HepG2 (cell line): Measurements from ENCODE around the gene BIVM. TPM values are rescaled to one million over a fixed set of nuclear protein-coding genes. Genes with fewer than 3 reads are reported as not detected.
A peak's percentile ranks its signal among the peaks of the same experiment; 100 is the strongest.

Source experiments
- ASH2L ChIP-seq: fragments of 300-600, 200-600 bp; sonication (generic); IDR thresholded peaks from 2 replicates; pipeline ENCODE4 v1.7.0; 2017; ENCODE audit warnings: low read depth, mild to moderate bottlenecking, moderate library complexity, mixed read lengths, low read length; ENCODE audit not compliant: insufficient read length
- DMAP1 ChIP-seq: IDR thresholded peaks from 2 replicates; pipeline ENCODE4 v1.6.1; 2016
- HNRNPLL ChIP-seq: fragments of 200-400 bp; formaldehyde crosslinking; IDR thresholded peaks from 2 replicates; pipeline ENCODE4 v1.6.1; 2017; ENCODE audit warnings: mild to moderate bottlenecking, low read depth, low read length; ENCODE audit not compliant: poor library complexity, severe bottlenecking
- MEIS2 ChIP-seq: sonication (generic); formaldehyde crosslinking; IDR thresholded peaks from 2 replicates; pipeline ENCODE4 v1.9.0; 2021; ENCODE audit warnings: mild to moderate bottlenecking, missing genetic modification reagents
- MTERF4 ChIP-seq: sonication (generic); formaldehyde crosslinking; IDR thresholded peaks from 2 replicates; pipeline ENCODE4 v1.8.0; 2023; ENCODE audit warnings: mild to moderate bottlenecking, missing genetic modification reagents
- NFKB2 ChIP-seq: sonication (generic); formaldehyde crosslinking; IDR thresholded peaks from 2 replicates; pipeline ENCODE4 v1.4.0; 2020; ENCODE audit warnings: missing genetic modification reagents, borderline replicate concordance
- POLR2AphosphoS5 ChIP-seq: IDR thresholded peaks from 2 replicates; pipeline ENCODE4 v1.6.1; 2012; ENCODE audit warnings: low read depth, low read length
- POLR2G ChIP-seq: fragments of 200-400 bp; formaldehyde crosslinking; IDR thresholded peaks from 2 replicates; pipeline ENCODE4 v1.6.1; 2018; ENCODE audit warnings: mild to moderate bottlenecking, low read depth, low read length, moderate library complexity
- PRMT3 ChIP-seq: sonication (generic); formaldehyde crosslinking; IDR thresholded peaks from 2 replicates; pipeline ENCODE4 v1.8.1; 2022; ENCODE audit warnings: low read depth, mild to moderate bottlenecking, moderate library complexity, missing genetic modification reagents, borderline replicate concordance
- SAFB2 ChIP-seq: sonication (generic); formaldehyde crosslinking; IDR thresholded peaks from 2 replicates; pipeline ENCODE4 v1.5.1; 2020; ENCODE audit warnings: missing genetic modification reagents, low read depth, mild to moderate bottlenecking, borderline replicate concordance
- SMAD9 ChIP-seq: sonication (generic); formaldehyde crosslinking; IDR thresholded peaks from 2 replicates; pipeline ENCODE4 v1.5.1; 2020; ENCODE audit warnings: mild to moderate bottlenecking, missing genetic modification reagents
- UBTF ChIP-seq: sonication (generic); formaldehyde crosslinking; IDR thresholded peaks from 2 replicates; pipeline ENCODE4 v1.4.0; 2020; ENCODE audit warnings: mild to moderate bottlenecking, missing genetic modification reagents
- ZBTB10 ChIP-seq: sonication (generic); formaldehyde crosslinking; IDR thresholded peaks from 2 replicates; pipeline ENCODE4 v1.4.0; 2020; ENCODE audit warnings: missing genetic modification reagents, borderline replicate concordance
- ZBTB42 ChIP-seq: sonication (generic); formaldehyde crosslinking; IDR thresholded peaks from 2 replicates; pipeline ENCODE4 v1.5.0; 2020; ENCODE audit warnings: mild to moderate bottlenecking, missing genetic modification reagents
- ZIK1 ChIP-seq: sonication (generic); formaldehyde crosslinking; IDR thresholded peaks from 2 replicates; pipeline ENCODE4 v1.5.0; 2020; ENCODE audit warnings: mild to moderate bottlenecking, low read depth, missing genetic modification reagents, borderline replicate concordance
- ZNF205 ChIP-seq: IDR thresholded peaks from 2 replicates; pipeline ENCODE4 v1.6.1; 2018; ENCODE audit warnings: missing biosample characterization, missing genetic modification reagents
- ZNF367 ChIP-seq: sonication (generic); formaldehyde crosslinking; IDR thresholded peaks from 2 replicates; pipeline ENCODE4 v1.4.0; 2020; ENCODE audit warnings: missing genetic modification reagents, borderline replicate concordance
- ZNF430 ChIP-seq: sonication (generic); formaldehyde crosslinking; IDR thresholded peaks from 2 replicates; pipeline ENCODE4 v1.9.0; 2021; ENCODE audit warnings: mild to moderate bottlenecking, missing genetic modification reagents
- ZNF563 ChIP-seq: sonication (generic); formaldehyde crosslinking; IDR thresholded peaks from 2 replicates; pipeline ENCODE4 v1.8.0; 2022; ENCODE audit warnings: mild to moderate bottlenecking, moderate library complexity, missing genetic modification reagents
- ZNF567 ChIP-seq: sonication (generic); formaldehyde crosslinking; IDR thresholded peaks from 2 replicates; pipeline ENCODE4 v1.8.1; 2023; ENCODE audit warnings: mild to moderate bottlenecking, missing genetic modification reagents, borderline replicate concordance
- ZNF577 ChIP-seq: sonication (generic); formaldehyde crosslinking; IDR thresholded peaks from 2 replicates; pipeline ENCODE4 v1.4.0; 2020; ENCODE audit warnings: mild to moderate bottlenecking, low read depth, missing genetic modification reagents, borderline replicate concordance
- ZNF746 ChIP-seq: sonication (generic); formaldehyde crosslinking; IDR thresholded peaks from 2 replicates; pipeline ENCODE4 v1.8.0; 2022; ENCODE audit warnings: mild to moderate bottlenecking, missing genetic modification reagents
- ZSCAN29 ChIP-seq: sonication (generic); formaldehyde crosslinking; conservative IDR thresholded peaks from 2 replicates; pipeline ENCODE4 v1.4.0; 2020; ENCODE audit warnings: mild to moderate bottlenecking, missing genetic modification reagents
- polyA plus RNA-seq, 8 experiments: library from polyadenylated mRNA; depleted of rRNA in 3 of 8; stranded (reverse) in 7 of 8; unstranded in 1 of 8; fragments of >200 nt; fragmentation: Illumina TruSeq in 4 of 8; extraction: Trizol in 4 of 8; gene quantifications; 2 replicates each; pipeline versions ENCODE4 v1.2.1 to v1.2.3, GENCODE V29; 2011 to 2016; ENCODE audit warnings: low read depth in 4 of 8, missing spikeins in 1 of 8, mixed read lengths in 1 of 8; ENCODE audit not compliant: insufficient read depth in 1 of 8
- total RNA-seq, 5 experiments: library from RNA; depleted of rRNA; stranded (reverse); fragments of >200 nt; fragmentation: Illumina TruSeq; extraction: Trizol; gene quantifications; 2 replicates each; pipeline ENCODE4 v1.2.3, GENCODE V29; 2016; ENCODE audit warnings: low read depth in 1 of 5

The BIVM gene
- total and polyA plus RNA-seq, 2 of the 13 experiments (the other 11 are each of a cell fraction or from before 2014, with no cell fraction given), result 10.4 to 15.8 TPM

- TF ChIP-seq MTERF4 (CRISPR knock-in tag), result peak; percentile 84
- no peak for TF ChIP-seq ZNF567
- peak; percentile 60; the same call in 1 of the 2 replicates for TF ChIP-seq ZNF746 (CRISPR knock-in tag)
- no peak for TF ChIP-seq SMAD9 (CRISPR knock-in tag)
- TF ChIP-seq ZIK1 (CRISPR knock-in tag), result peak; percentile 65; the same call in 1 of the 2 replicates
- TF ChIP-seq POLR2G, result peak; percentile 78
- TF ChIP-seq ZSCAN29 (CRISPR knock-in tag), result no peak
- peak; percentile 85 for TF ChIP-seq ZNF563 (CRISPR knock-in tag)
- TF ChIP-seq SAFB2 (CRISPR knock-in tag), result peak; percentile 39; the same call in 1 of the 2 replicates
- peak; percentile 70 for TF ChIP-seq DMAP1
- peak; percentile 74 for TF ChIP-seq MEIS2 (CRISPR knock-in tag)
- peak; percentile 99 for TF ChIP-seq UBTF
- TF ChIP-seq PRMT3 (CRISPR knock-in tag), result 0 out of 2 replicates have a peak, but pooled peaks have one; percentile 60
- peak; percentile 62; the same call in 1 of the 2 replicates for TF ChIP-seq ZBTB42 (CRISPR knock-in tag)
- TF ChIP-seq ZNF430 (CRISPR knock-in tag), result peak; percentile 60; the same call in 1 of the 2 replicates
- peak; percentile 64; the same call in 1 of the 2 replicates for TF ChIP-seq ZBTB10
- peak; percentile 65; the same call in 1 of the 2 replicates for TF ChIP-seq NFKB2
- TF ChIP-seq ZNF367 (CRISPR knock-in tag), result 0 out of 2 replicates have a peak, but pooled peaks have one; percentile 44
- TF ChIP-seq ZNF577 (CRISPR knock-in tag), result no peak
- TF ChIP-seq HNRNPLL, result peak; percentile 21
- peak; percentile 36; the same call in 1 of the 2 replicates for TF ChIP-seq POLR2AphosphoS5
- TF ChIP-seq ASH2L, result peak; percentile 85
- TF ChIP-seq ZNF205 (CRISPR knock-in tag), result 0 out of 2 replicates have a peak, but pooled peaks have one; percentile 61
Observed at GRCh38 chr13:102800145-102801041, 1.5 kb downstream of the BIVM start (continued).
